Measurements from ENCODE around the gene CAMK2G. TPM values are rescaled to one million over a fixed set of nuclear protein-coding genes. Genes with fewer than 3 reads are reported as not detected.

CAMK2G gene
- total RNA-seq, 4 donors from 2014 or later = 72.0 to 131 (median 83.0) TPM

DNA sequence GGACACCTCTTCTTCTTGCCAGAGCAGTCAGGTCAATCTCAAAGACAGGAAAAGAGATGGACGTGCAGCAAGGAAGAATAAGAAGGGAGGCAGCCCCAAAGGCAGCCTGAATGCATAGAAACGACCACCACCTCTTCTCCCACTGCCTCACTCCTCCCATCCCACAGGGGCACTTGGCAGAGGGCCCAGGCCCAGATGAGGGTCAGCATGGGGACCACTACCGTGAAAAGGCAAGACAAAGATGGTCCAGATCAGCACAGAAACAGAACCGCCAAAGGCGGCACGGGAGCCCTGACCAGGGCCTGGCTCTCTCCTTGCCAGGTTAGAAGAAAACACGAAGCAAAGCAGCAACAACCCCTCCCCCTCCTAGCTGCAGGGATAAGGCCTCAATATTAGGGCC is 61.0 kb downstream of the CAMK2G start:
- intact Hi-C loops (cut with DNase I; ENCODE audit: low total_unique reads) = no loop called here
- WGBS, 2 donors (ENCODE audit: low coverage in 1 of 2) = 60 to 84% methylated on average over 1 to 7 of the region's 7 CpGs
- H3K27me3 ChIP-seq = no peaks in the 10 kb centered on the region
- TF ChIP-seq POLR2A (IDR thresholded peaks at IDR 0.05) = no peak
- no peak for TF ChIP-seq EP300 (IDR thresholded peaks at IDR 0.05; ENCODE audit: low read depth)
- TF ChIP-seq POLR2AphosphoS5 (IDR thresholded peaks at IDR 0.05) = no peak
- TF ChIP-seq, protein P1, sequence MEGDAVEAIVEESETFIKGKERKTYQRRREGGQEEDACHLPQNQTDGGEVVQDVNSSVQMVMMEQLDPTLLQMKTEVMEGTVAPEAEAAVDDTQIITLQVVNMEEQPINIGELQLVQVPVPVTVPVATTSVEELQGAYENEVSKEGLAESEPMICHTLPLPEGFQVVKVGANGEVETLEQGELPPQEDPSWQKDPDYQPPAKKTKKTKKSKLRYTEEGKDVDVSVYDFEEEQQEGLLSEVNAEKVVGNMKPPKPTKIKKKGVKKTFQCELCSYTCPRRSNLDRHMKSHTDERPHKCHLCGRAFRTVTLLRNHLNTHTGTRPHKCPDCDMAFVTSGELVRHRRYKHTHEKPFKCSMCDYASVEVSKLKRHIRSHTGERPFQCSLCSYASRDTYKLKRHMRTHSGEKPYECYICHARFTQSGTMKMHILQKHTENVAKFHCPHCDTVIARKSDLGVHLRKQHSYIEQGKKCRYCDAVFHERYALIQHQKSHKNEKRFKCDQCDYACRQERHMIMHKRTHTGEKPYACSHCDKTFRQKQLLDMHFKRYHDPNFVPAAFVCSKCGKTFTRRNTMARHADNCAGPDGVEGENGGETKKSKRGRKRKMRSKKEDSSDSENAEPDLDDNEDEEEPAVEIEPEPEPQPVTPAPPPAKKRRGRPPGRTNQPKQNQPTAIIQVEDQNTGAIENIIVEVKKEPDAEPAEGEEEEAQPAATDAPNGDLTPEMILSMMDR (IDR thresholded peaks at IDR 0.05) = no peak
- no peak overlapping the region for H3K27ac ChIP-seq
- H3K9me3 ChIP-seq = no peaks in the 10 kb centered on the region
- H3K4me3 ChIP-seq = no peak overlapping the region
- DNase-seq = no peak
- H3K36me3 ChIP-seq = peaks cover 0 to 12% (median 3%) of the 10 kb centered on the region in 4 donors
- H3K4me1 ChIP-seq = peaks cover 0 to 19% (median 8%) of the 10 kb centered on the region in 4 donors
- in situ Hi-C loops (cut with MboI; ENCODE audit: low pct_ligation_motif_present in 1 of 4, low pct_unique_long_range_greater_than_20kb in 1 of 4, low sequenced_read_pairs in 3 of 4) = no loop called here

DNA sequence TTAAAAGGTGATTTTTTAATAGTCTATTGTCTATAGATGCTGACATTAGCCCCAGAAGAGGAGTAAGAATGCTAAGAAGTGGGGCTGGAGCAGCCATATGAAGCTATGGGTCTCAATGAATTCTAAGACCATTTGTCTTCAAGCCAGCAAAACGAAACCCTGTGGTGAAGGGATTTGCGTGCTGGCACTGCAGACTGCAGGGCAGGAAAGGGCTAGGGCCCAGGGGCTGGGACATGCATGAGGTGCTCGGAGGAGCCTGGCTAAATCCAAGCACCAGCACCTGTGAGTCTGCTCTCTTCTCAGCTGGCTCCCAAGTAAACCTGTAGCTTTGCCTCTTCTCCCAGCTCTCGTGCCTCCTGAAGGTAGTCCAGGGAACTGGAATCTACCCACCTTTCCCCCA is 61.7 kb downstream of the CAMK2G start:
- Histone ChIP-seq H3K9me3 (no peaks in the 10 kb centered on the region), H3K27ac (peak overlapping the region in 3 of 4 donors; percentile 62 to 97 (median 91)), H3K36me3 (peaks cover 0 to 15% (median 3%) of the 10 kb centered on the region in 4 donors), H3K4me1 (peaks cover 0 to 19% (median 8%) of the 10 kb centered on the region in 4 donors), H3K27me3 (no peaks in the 10 kb centered on the region), H3K4me3 (no peak overlapping the region)
- WGBS, 2 donors (ENCODE audit: low coverage in 1 of 2) = 92 to 93% methylated on average over 3 to 4 of the region's 4 CpGs
- no peak for TF ChIP-seq POLR2A (IDR thresholded peaks at IDR 0.05)
- in situ Hi-C loops (cut with MboI; ENCODE audit: low pct_ligation_motif_present in 1 of 4, low pct_unique_long_range_greater_than_20kb in 1 of 4, low sequenced_read_pairs in 3 of 4) (no loop called here), intact Hi-C loops (cut with DNase I; ENCODE audit: low total_unique reads) (no loop called here)
- DNase-seq = no peak

DNA sequence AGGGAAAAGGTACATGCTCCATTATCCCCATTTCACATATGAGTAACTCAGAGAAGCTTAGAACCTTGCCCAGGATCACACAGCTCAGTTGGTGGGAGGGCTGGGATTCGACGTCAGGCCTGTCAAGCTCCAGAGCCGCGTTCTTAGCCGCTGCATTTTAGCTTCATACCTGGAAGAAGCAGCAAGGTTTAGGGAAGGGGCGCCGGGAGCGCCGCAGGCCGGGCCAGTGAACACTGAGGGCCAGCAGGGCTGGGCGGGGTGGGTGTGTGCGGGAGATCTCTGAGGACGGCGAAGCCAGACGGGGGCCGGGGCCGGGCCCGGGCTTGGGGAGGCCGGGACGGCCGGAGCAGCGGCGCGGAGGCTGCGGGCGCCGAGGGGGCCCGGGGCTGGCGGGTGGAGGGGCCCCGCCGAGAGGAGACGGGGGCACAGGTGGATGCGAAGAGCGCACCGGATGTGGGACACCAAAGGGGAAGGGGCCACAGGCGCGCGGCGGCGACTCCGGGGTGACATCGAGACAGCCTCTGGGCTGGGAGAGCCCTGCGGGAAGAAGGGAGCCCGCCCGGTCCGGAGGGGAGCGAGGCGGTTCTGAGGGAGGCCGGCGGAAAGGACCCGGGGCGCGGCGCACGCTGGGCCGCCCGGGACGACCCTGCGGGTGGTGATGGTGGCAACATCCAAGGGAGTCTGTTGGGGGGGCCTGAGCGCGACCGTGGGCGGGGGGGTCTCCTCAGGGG is 63.5 kb downstream of the CAMK2G start:
- TF ChIP-seq EP300 (IDR thresholded peaks at IDR 0.05; ENCODE audit: low read depth) (no peak), POLR2AphosphoS5 (IDR thresholded peaks at IDR 0.05) (no peak), POLR2A (IDR thresholded peaks at IDR 0.05) (no peak)
- TF ChIP-seq, protein P1 (IDR thresholded peaks at IDR 0.05) = no peak
- Histone ChIP-seq H3K27ac (peak overlapping the region; percentile 87 to 97 (median 91)), H3K4me1 (peaks cover 0 to 25% (median 8%) of the 10 kb centered on the region in 4 donors), H3K9me3 (no peaks in the 10 kb centered on the region), H3K4me3 (peak overlapping the region; percentile 56 to 89 (median 78)), H3K27me3 (no peaks in the 10 kb centered on the region), H3K36me3 (peaks cover 0 to 23% (median 3%) of the 10 kb centered on the region in 4 donors)
- DNase-seq = peak; percentile 48
- 1% methylated on average over 48 of the region's 63 CpGs; no CpG with 5 or more reads in 1 of the 2 donors for WGBS, 2 donors (ENCODE audit: low coverage in 1 of 2)
- intact Hi-C loops (cut with DNase I; ENCODE audit: low total_unique reads) (no loop called here), in situ Hi-C loops (cut with MboI; ENCODE audit: low pct_ligation_motif_present in 1 of 4, low pct_unique_long_range_greater_than_20kb in 1 of 4, low sequenced_read_pairs in 3 of 4) (no loop called here)

DNA sequence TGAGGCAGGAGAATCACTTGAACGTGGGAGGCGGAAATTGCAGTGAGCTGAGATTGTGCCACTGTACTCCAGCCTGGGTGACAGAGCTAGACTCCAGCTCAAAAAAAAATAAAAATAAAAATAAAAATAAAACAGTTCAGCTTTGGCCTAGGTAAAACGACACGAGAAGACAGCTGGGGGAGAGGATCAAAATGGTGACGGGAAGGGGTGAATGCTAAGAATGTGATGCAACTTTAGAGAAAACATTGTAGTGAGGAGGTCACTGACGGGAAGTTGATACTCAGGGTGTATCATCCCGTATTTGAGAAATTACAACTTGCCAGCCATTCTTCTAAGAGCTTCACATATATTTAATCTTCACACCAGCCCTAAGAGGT is 64.0 kb downstream of the CAMK2G start:
- no peak for DNase-seq
- Histone ChIP-seq H3K4me1 (peaks cover 0 to 25% (median 8%) of the 10 kb centered on the region in 4 donors), H3K4me3 (peak overlapping the region in 3 of 4 donors; percentile 77 to 89 (median 79)), H3K27ac (peak overlapping the region; percentile 87 to 97 (median 91)), H3K36me3 (peaks cover 0 to 28% (median 5%) of the 10 kb centered on the region in 4 donors), H3K27me3 (no peaks in the 10 kb centered on the region), H3K9me3 (no peaks in the 10 kb centered on the region)
- in situ Hi-C loops (cut with MboI; ENCODE audit: low pct_ligation_motif_present in 1 of 4, low pct_unique_long_range_greater_than_20kb in 1 of 4, low sequenced_read_pairs in 3 of 4) (no loop called here), intact Hi-C loops (cut with DNase I; ENCODE audit: low total_unique reads) (no loop called here)
- WGBS, 2 donors (ENCODE audit: low coverage in 1 of 2) = 58 to 59% methylated on average over 7 of the region's 7 CpGs
- TF ChIP-seq, protein P1 (IDR thresholded peaks at IDR 0.05) = no peak
- TF ChIP-seq EP300 (IDR thresholded peaks at IDR 0.05; ENCODE audit: low read depth) = no peak
- no peak for TF ChIP-seq POLR2A (IDR thresholded peaks at IDR 0.05)
- TF ChIP-seq POLR2AphosphoS5 (IDR thresholded peaks at IDR 0.05) = no peak
